CD4-positive, alpha-beta T cell (primary cell): ENCODE data around the gene RFC3. TPM values are rescaled to one million over a fixed set of nuclear protein-coding genes. Genes with fewer than 3 reads are reported as not detected.

Source experiments
- ATAC-seq: fragments of 200-7000 bp; cut with Tn5 transposase; one replicate; pipeline ENCODE4 v1.10.0; 2022; ENCODE audit warnings: mild to moderate bottlenecking; ENCODE audit not compliant: poor library complexity
- CTCF ChIA-PET: fragments of 350-600 bp; sonication (Branson Sonifier 250); formaldehyde crosslinking; loops from one replicate; lab custom pipeline; 2021; ENCODE audit warnings: antibody characterized with exemption, inconsistent platforms; lab: Charles Lee
- POLR2A ChIA-PET: fragments of 350-600 bp; sonication (Branson Sonifier 250); formaldehyde crosslinking; loops from one replicate; lab custom pipeline; 2021; ENCODE audit warnings: antibody characterized with exemption, inconsistent platforms; lab: Charles Lee
- DNase-seq, 14 experiments: peaks; one replicate each; pipeline ENCODE4 v3.0.0-alpha.2; 2013 to 2020; ENCODE audit warnings: mixed read lengths in 2 of 14
- H3K27ac ChIP-seq, 2 donors: one replicate each; pipeline versions ENCODE4 v1.5.1 to v1.7.0; 2013; ENCODE audit warnings: low read length in 2 of 2, low read depth in 1 of 2, mild to moderate bottlenecking in 1 of 2
- H3K27me3 ChIP-seq, 2 experiments: 1 replicate in 1 of 2; 2 replicates in 1 of 2; pipeline versions ENCODE4 v1.6.1 to v1.7.0; 2013; ENCODE audit warnings: low read length in 2 of 2, control low read depth in 1 of 2, mild to moderate bottlenecking in 1 of 2, moderate library complexity in 1 of 2; ENCODE audit not compliant: insufficient read depth in 2 of 2, control insufficient read depth in 1 of 2
- H3K36me3 ChIP-seq: one replicate; pipeline ENCODE4 v1.6.1; 2013; ENCODE audit warnings: low read length, control low read depth; ENCODE audit not compliant: insufficient read depth
- H3K4me1 ChIP-seq: one replicate; pipeline ENCODE4 v1.6.1; 2013; ENCODE audit warnings: low read length, control low read depth; ENCODE audit not compliant: insufficient read depth
- H3K4me3 ChIP-seq: one replicate; pipeline ENCODE4 v1.5.1; 2013; ENCODE audit warnings: mild to moderate bottlenecking, low read length, moderate library complexity
- H3K9me3 ChIP-seq, 2 experiments: 1 replicate in 1 of 2; 2 replicates in 1 of 2; pipeline versions ENCODE4 v1.6.1 to v1.7.0; 2013; ENCODE audit warnings: low read length in 2 of 2, mild to moderate bottlenecking in 2 of 2, control low read depth in 1 of 2, moderate library complexity in 1 of 2; ENCODE audit not compliant: control insufficient read depth in 1 of 2, insufficient read depth in 1 of 2
- H3K27ac Mint-ChIP-seq: one replicate; pipeline ENCODE4 v1.8.0; 2020; ENCODE audit warnings: mixed read lengths
- H3K27me3 Mint-ChIP-seq: one replicate; pipeline ENCODE4 v1.8.0; 2021; ENCODE audit warnings: mixed read lengths
- H3K36me3 Mint-ChIP-seq: one replicate; pipeline ENCODE4 v1.8.0; 2021; ENCODE audit warnings: low read depth, mixed read lengths
- H3K4me1 Mint-ChIP-seq: one replicate; pipeline ENCODE4 v1.8.0; 2021; ENCODE audit warnings: low read depth, mixed read lengths
- H3K4me3 Mint-ChIP-seq: one replicate; pipeline ENCODE4 v1.8.0; 2020; ENCODE audit warnings: mild to moderate bottlenecking, mixed read lengths
- H3K9me3 Mint-ChIP-seq: one replicate; pipeline ENCODE4 v1.8.0; 2020; ENCODE audit warnings: mixed read lengths
- intact Hi-C, 2 experiments: fragments of 100-400 bp; cut with DNase I in 1 of 2; cut with micrococcal nuclease in 1 of 2; formaldehyde crosslinking; loops; one replicate each; pipeline versions ENCODE4 v1.15.1 to v1.9.0; 2023 to 2025; cut with DNase I, micrococcal nuclease
- total RNA-seq, 174 experiments: library from RNA in 2 of 174; stranded (reverse) in 2 of 174; gene quantifications; one replicate each; pipeline ENCODE4 v1.2.3 and lab custom pipeline; 2021 to 2026
- TF ChIP-seq, protein P1 (sequence below): fragments of 200-600 bp; IDR thresholded peaks from one replicate; pipeline ENCODE4 v1.8.0; 2022; ENCODE audit warnings: antibody characterized with exemption, mild to moderate bottlenecking

Gene RFC3
- total RNA-seq, 2 experiments from 2014 or later, result 4.5 TPM

DNA sequence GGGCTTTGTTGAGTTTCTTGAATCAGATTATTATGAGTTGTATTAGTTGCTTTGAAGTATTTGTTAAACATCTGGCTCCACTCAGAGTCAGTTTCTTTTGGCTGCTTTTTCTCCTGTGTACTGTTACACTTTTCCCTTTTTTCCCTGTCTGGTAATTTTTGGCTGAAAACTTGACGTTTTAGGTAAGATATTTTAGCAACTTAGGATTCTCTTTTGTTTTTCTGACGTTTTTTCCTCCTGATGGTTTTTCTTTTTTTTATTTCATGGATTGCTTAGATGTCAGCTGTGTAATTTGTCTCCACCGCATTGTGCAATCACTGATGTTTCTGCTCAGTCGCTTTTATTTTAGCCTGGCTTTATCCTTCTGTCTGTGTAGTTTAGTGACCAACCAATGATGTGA is 20.7 kb downstream of the RFC3 start:
- TF ChIP-seq, protein P1, sequence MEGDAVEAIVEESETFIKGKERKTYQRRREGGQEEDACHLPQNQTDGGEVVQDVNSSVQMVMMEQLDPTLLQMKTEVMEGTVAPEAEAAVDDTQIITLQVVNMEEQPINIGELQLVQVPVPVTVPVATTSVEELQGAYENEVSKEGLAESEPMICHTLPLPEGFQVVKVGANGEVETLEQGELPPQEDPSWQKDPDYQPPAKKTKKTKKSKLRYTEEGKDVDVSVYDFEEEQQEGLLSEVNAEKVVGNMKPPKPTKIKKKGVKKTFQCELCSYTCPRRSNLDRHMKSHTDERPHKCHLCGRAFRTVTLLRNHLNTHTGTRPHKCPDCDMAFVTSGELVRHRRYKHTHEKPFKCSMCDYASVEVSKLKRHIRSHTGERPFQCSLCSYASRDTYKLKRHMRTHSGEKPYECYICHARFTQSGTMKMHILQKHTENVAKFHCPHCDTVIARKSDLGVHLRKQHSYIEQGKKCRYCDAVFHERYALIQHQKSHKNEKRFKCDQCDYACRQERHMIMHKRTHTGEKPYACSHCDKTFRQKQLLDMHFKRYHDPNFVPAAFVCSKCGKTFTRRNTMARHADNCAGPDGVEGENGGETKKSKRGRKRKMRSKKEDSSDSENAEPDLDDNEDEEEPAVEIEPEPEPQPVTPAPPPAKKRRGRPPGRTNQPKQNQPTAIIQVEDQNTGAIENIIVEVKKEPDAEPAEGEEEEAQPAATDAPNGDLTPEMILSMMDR, result no peak
- no peak overlapping the region for H3K27ac ChIP-seq
- no peaks in the 10 kb centered on the region for H3K4me1 Mint-ChIP-seq
- no peaks in the 10 kb centered on the region for H3K4me1 ChIP-seq
- ChIA-PET POLR2A (no interaction called here), CTCF (no interaction called here)
- DNase-seq, result no peak
- no peak for ATAC-seq
- no peaks in the 10 kb centered on the region for H3K27me3 ChIP-seq
- intact Hi-C loops, result no loop called here
- H3K4me3 ChIP-seq, result no peak overlapping the region
- H3K9me3 Mint-ChIP-seq, result no peaks in the 10 kb centered on the region
- no peaks in the 10 kb centered on the region for H3K27me3 Mint-ChIP-seq
- H3K27ac Mint-ChIP-seq, result no peak overlapping the region
- peaks cover 13% of the 10 kb centered on the region for H3K36me3 ChIP-seq
- H3K9me3 ChIP-seq, result no peaks in the 10 kb centered on the region
- H3K4me3 Mint-ChIP-seq, result no peak overlapping the region
- peaks cover 67% of the 10 kb centered on the region for H3K36me3 Mint-ChIP-seq

DNA sequence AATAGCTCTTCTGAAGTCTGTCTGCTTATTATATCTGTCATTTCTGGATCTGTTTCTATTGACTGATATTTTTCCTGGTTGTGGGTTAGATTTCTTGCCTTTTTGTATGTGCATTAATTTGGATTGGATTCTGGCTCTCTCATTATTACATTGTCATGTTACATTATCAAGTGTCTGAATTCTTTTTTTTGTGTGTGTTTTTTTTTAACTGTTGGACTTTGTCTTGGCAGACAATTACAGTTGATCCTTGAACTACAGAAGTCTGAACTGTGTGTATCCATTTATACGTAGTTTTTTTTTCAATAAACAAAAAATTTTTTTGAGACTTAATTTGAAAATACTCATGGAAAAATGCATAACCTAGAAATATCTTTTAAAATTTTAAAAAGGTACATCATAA is 22.5 kb downstream of the RFC3 start:
- TF ChIP-seq, protein P1, result no peak
- Histone ChIP-seq H3K27me3 (no peaks in the 10 kb centered on the region), H3K27ac (no peak overlapping the region), H3K36me3 (peaks cover 9% of the 10 kb centered on the region), H3K9me3 (no peaks in the 10 kb centered on the region), H3K4me3 (no peak overlapping the region), H3K4me1 (no peaks in the 10 kb centered on the region)
- H3K27me3 Mint-ChIP-seq, result no peaks in the 10 kb centered on the region
- DNase-seq (no peak), ATAC-seq (no peak)
- CTCF ChIA-PET, result no interaction called here
- H3K4me1 Mint-ChIP-seq, result no peaks in the 10 kb centered on the region
- H3K27ac Mint-ChIP-seq, result no peak overlapping the region
- intact Hi-C loops, result no loop called here
- no peak overlapping the region for H3K4me3 Mint-ChIP-seq
- peaks cover 53% of the 10 kb centered on the region for H3K36me3 Mint-ChIP-seq
- POLR2A ChIA-PET, result no interaction called here
- no peaks in the 10 kb centered on the region for H3K9me3 Mint-ChIP-seq

DNA sequence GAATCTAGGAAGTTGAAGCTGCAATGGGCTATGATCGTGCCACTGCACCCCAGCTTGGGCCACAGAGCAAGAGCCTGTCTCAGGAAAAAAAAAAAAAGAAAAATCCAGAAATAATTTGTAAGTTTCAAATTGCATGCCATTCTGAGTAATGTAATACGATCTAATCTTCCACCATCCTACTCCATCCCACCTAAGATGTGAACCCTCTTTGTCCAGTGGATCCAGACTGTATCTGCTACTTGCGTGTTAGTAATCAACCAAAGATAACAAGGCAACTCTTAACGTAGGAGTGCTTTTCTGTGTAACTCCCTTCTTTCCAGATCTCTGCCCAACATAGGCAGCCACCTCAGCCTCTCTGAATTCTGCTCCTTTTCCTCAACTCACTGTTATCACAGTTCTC is 24.3 kb downstream of the RFC3 start:
- TF ChIP-seq, protein P1, result no peak
- Mint-ChIP-seq H3K9me3 (no peaks in the 10 kb centered on the region), H3K4me3 (no peak overlapping the region), H3K27me3 (no peaks in the 10 kb centered on the region), H3K4me1 (no peaks in the 10 kb centered on the region), H3K36me3 (peaks cover 36% of the 10 kb centered on the region), H3K27ac (no peak overlapping the region)
- H3K27ac ChIP-seq, result no peak overlapping the region
- no peaks in the 10 kb centered on the region for H3K27me3 ChIP-seq
- intact Hi-C loops, result no loop called here
- no peaks in the 10 kb centered on the region for H3K4me1 ChIP-seq
- ChIA-PET CTCF (no interaction called here), POLR2A (no interaction called here)
- H3K9me3 ChIP-seq, result no peaks in the 10 kb centered on the region
- DNase-seq (no peak), ATAC-seq (no peak)
- H3K36me3 ChIP-seq, result no peaks in the 10 kb centered on the region
- no peak overlapping the region for H3K4me3 ChIP-seq
